ENCODE measurements around the gene TNNT3. TPM values are rescaled to one million over a fixed set of nuclear protein-coding genes. Genes with fewer than 3 reads are reported as not detected.
"Not testable (repeated sequence)": the region's sequence is repeated elsewhere in the genome, so short reads cannot be mapped to it uniquely, and the experiment has no call there.

Gene TNNT3
- total RNA-seq (2014; rRNA removed; shearing (Covaris generic)), result not detected in 2 replicates

- no peak for DNase-seq (ENCODE audit: low read depth)
These were observed at the start of gene TNNT3 for GRCh38 chr11:1919391-1920127. Gene TNNT3 (plus strand): TSS chr11:1919703. CDS start chr11:1922875, 3,172 bp downstream.

- DNase-seq (ENCODE audit: low read depth), result no peak
These were observed 49.2 kb upstream of the TNNT3 start for GRCh38 chr11:1870326-1870696.

- no peak for DNase-seq (ENCODE audit: low read depth)
These were observed 48.6 kb upstream of the TNNT3 start for GRCh38 chr11:1870721-1871466.

- no peak for DNase-seq (ENCODE audit: low read depth)
These were observed 48.0 kb upstream of the TNNT3 start for GRCh38 chr11:1871531-1871930.

- no peak for DNase-seq (ENCODE audit: low read depth)
These were observed 47.1 kb upstream of the TNNT3 start for GRCh38 chr11:1872267-1872985.

GRCh38 chr11:1873048-1873812, 46.3 kb upstream of the TNNT3 start:
- DNase-seq (ENCODE audit: low read depth), result peak; percentile 58

- not testable (repeated sequence) for DNase-seq (ENCODE audit: low read depth)
These were observed 45.7 kb upstream of the TNNT3 start for GRCh38 chr11:1873813-1874150.

- DNase-seq (ENCODE audit: low read depth), result not testable (repeated sequence)
These were observed 44.9 kb upstream of the TNNT3 start for GRCh38 chr11:1874441-1875092.

GRCh38 chr11:1875093-1875850, 44.2 kb upstream of the TNNT3 start:
- DNase-seq (ENCODE audit: low read depth), result no peak

GRCh38 chr11:1875851-1876301, 43.6 kb upstream of the TNNT3 start:
- not testable (repeated sequence) for DNase-seq (ENCODE audit: low read depth)

- DNase-seq (ENCODE audit: low read depth), result no peak
These were observed 43.0 kb upstream of the TNNT3 start for GRCh38 chr11:1876361-1877063.

- DNase-seq (ENCODE audit: low read depth), result peak; percentile 32
These were observed 42.0 kb upstream of the TNNT3 start for GRCh38 chr11:1877211-1878136.

- DNase-seq (ENCODE audit: low read depth), result no peak
These were observed 41.1 kb upstream of the TNNT3 start for GRCh38 chr11:1878137-1879031.

GRCh38 chr11:1879342-1879940, 40.1 kb upstream of the TNNT3 start:
- no peak for DNase-seq (ENCODE audit: low read depth)

GRCh38 chr11:1879941-1880720, 39.4 kb upstream of the TNNT3 start:
- no peak for DNase-seq (ENCODE audit: low read depth)

GRCh38 chr11:1880746-1881441, 38.6 kb upstream of the TNNT3 start:
- DNase-seq (ENCODE audit: low read depth), result no peak
